NCI-H2081 (cell line): ENCODE measurements around the gene NPFFR1.
"Not testable (repeated sequence)": the region's sequence is repeated elsewhere in the genome, so short reads cannot be mapped to it uniquely, and the experiment has no call there.

ENCODE experiments used
- DNase-seq, 2 experiments: peaks; one replicate each; lab custom pipeline; 2025; lab: John Stamatoyannopoulos, UW

Gene NPFFR1

DNA sequence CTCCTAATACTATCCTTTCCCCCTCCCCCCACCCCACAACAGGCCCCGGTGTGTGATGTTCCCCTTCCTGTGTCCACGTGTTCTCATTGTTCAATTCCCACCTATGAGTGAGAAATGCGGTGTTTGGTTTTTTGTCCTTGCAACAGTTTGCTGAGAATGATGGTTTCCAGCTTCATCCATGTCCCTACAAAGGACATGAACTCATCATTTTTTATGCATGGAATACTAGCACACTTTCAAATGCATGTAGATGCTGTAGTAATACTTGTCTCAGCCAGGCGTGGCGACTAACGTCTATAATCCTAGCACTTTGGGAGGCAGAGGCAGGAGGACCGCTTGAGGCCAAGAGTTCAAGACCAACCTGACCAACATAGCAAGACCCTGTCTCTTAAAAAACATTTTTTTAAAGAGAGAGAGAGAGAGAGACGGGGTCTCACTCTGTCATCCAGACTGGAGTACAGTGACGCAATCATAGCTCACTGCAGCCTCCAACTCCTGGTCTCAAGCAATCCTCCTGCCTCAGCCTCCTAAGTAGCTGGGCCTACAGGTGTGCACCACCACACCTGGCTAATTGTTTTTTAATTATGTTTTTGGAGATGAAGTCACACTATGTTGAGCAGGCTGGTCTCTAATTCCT, 60.9 kb downstream of the NPFFR1 start:
- not testable (repeated sequence) for DNase-seq

DNA sequence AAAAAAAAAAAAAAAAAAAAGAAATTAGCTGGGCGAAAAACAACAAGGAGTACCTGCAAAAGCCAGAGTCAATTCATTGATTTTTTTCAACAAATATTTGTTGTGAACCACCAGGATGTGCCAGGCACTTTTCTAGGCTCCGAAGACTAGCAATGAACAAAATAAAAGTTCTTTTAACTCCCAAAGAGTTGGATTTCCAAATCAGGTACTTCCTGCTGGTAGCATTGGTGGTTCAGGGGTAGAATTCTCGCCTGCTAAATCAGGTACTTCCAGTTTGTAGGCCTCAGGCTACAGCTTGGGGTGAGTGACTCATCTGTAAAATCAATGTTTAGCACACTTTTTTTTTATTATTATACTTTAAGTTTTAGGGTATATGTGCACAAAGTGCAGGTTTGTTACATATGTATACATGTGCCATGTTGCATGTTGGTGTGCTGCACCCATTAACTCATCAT, 61.4 kb downstream of the NPFFR1 start:
- no peak for DNase-seq

DNA sequence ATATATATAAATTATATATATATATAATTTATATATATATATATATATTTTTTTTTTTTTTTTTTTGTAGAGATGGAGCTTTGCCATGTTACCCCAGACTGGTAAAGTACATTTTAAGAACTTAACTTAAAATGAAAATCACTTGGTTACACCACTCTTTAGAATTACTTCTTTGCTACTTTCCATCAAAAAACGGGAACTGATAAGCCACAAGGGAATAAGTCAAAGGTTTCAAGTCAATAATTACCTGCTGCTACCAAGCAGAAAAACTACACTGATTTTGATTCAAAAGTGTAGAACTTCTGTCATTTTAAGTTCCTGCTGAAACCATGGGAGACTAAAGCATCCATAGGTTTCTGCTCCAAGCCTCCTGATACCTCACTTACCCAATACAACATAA, 62.8 kb downstream of the NPFFR1 start:
- DNase-seq: no peak

DNA sequence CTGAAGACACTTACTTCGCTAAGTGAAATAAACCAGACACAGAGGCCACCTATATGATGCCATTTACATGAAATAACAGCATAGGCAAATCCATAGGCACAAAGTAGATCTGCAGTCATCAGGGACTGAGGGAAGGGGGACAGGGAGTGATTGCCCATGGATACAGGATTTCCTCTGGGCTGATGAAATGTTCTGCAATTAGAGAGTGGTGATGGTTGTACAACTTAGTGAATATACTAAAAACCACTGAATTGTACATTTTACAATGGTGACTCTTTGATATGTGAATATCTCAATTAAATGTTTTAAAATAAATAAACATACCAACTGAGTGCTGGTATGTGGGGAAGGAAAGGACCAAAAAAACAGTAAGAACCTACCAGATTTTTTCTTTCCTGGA, 70.9 kb downstream of the NPFFR1 start:
- no peak for DNase-seq

DNA sequence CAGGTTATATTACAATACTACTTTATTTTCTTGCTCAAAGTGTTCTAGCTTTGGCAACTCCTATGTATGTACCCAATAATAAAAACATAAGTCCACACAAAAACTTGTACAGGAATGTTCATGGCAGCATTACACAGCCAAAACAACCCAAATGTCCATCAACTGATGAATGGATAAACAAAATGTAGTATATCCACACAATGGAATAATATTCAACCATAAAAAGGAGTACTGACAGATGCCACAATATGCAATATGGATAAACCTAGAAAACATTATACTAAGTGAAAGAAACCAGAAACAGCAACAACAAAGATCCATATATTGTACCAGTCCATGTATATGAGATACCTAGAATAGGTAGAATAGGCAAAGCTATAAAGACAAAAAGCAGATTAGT, 71.5 kb downstream of the NPFFR1 start:
- no peak for DNase-seq

DNA sequence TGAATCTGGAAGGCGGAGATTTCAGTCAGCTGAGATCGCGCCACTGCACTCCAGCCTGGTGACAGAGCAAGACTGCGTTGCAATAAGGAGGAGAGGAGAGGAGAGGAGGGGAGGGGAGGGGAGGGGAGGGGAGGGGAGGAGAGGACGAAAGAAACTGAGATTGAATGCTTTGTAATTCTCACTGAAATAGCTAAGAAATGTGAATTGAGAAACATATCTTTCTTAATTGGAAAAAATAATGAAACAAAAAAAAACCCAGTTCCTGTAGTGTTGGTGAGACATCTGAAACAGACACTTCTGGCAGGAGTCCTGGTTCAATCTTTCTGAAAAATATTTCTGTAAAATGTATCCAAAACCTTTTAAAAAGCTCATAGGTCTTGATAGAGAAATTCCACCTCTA, 77.0 kb downstream of the NPFFR1 start:
- DNase-seq: no peak

DNA sequence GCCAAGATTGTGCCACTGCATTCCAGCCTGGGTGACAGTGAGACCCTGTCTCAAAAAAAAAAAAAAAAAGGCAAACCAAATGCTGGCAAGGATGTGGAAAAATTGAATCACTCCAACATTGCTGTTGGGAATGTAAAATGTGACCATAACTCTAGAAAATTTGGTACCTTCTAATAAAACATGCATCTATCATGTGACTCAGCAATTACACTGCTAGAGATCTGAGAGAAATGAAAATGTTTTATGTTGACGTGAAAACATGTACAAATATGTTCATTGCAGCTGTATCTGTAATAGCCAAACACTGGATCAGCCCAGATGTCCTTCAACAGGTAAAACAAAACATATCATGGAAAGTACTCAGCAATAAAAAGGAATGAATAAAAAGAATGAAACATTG, 82.7 kb downstream of the NPFFR1 start:
- no peak for DNase-seq

DNA sequence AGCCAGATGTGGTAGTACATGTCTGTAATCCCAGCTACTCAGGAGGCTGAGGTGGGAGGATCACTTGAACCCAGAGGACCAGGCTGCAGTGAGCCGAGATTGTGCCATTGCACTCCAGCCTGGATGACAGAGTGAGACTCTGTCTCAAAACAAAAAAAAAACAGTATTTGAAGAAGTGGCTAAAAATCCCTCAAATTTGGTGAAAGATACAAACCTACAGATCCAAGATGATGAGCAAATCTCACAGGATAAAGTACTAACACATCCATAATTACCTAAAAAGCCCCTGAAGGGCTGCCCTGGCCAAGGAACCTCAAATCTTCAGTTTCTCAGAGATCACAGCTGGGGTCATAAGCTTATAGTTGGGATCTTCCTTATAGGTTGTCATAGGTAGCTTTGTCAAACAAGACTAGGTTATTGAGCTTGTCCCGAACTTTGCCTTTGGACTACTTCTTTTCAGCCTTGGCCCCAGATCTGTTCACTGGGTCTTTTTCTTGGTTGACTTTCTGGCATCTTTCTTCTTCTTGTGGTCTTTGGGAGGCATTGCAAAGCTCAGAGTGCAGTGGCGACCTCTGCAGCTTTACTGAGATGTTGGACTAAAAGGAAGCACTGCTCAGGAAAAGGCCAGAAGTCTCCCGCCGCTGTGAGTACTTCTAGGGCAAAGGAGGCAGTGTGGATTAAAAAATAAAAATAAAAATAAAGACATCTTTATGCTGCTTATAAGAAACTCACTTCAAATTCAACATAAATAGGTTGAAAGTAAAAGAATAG, 84.9 kb downstream of the NPFFR1 start:
- no peak for DNase-seq
